GM12874 (cell line): ENCODE data around the gene MAP1LC3A.

Experiments used
- TF ChIP-seq, protein P1 (sequence below): IDR thresholded peaks from 2 replicates; pipeline ENCODE4 v1.5.1; 2011; ENCODE audit warnings: low read depth, mild to moderate bottlenecking, control low read depth, low read length, moderate library complexity; ENCODE audit not compliant: insufficient read depth

The MAP1LC3A gene

DNA sequence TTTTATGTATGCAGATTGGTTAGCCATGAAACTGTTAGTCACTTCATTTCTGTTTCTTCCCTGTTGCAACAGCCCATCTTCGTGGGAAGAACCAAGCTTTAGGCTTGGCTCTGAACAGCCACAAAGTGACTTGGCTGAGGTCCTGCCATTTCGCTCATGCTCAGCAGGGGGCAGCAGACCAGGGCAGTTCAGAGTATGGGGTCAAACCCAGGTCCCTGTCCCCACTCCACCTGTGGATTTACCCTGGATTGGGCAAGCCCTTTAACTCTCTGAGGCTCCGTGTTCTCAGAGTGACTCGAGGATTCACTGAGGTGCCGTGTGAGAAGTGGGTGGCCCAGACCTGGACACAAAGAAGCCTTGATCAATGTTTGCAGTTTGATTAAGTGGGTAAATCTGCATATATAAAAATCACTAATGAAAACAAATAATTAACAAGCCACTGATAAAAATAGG is 19.8 kb upstream of the MAP1LC3A start:
- TF ChIP-seq, protein P1, sequence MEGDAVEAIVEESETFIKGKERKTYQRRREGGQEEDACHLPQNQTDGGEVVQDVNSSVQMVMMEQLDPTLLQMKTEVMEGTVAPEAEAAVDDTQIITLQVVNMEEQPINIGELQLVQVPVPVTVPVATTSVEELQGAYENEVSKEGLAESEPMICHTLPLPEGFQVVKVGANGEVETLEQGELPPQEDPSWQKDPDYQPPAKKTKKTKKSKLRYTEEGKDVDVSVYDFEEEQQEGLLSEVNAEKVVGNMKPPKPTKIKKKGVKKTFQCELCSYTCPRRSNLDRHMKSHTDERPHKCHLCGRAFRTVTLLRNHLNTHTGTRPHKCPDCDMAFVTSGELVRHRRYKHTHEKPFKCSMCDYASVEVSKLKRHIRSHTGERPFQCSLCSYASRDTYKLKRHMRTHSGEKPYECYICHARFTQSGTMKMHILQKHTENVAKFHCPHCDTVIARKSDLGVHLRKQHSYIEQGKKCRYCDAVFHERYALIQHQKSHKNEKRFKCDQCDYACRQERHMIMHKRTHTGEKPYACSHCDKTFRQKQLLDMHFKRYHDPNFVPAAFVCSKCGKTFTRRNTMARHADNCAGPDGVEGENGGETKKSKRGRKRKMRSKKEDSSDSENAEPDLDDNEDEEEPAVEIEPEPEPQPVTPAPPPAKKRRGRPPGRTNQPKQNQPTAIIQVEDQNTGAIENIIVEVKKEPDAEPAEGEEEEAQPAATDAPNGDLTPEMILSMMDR: peak; percentile 92

DNA sequence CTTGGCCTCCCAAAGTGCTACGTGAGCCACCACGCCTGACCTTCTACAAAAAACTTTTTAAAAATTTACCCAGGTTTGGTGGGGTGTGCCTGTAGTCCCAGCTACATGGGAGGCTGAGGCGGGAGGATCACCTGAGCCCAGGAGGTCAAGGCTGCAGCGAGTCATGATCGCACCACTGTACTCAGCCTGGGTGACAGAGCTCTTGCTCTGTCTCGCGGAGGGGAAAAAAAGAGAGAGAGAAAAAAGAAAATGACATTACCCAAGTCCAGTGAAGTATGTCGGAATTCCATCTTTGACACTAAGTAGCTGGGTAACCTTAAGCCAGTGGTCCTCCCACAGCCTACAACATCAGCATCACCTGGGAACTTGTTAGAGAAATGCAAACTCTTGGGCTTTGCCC is 18.8 kb upstream of the MAP1LC3A start:
- TF ChIP-seq, protein P1: no peak

DNA sequence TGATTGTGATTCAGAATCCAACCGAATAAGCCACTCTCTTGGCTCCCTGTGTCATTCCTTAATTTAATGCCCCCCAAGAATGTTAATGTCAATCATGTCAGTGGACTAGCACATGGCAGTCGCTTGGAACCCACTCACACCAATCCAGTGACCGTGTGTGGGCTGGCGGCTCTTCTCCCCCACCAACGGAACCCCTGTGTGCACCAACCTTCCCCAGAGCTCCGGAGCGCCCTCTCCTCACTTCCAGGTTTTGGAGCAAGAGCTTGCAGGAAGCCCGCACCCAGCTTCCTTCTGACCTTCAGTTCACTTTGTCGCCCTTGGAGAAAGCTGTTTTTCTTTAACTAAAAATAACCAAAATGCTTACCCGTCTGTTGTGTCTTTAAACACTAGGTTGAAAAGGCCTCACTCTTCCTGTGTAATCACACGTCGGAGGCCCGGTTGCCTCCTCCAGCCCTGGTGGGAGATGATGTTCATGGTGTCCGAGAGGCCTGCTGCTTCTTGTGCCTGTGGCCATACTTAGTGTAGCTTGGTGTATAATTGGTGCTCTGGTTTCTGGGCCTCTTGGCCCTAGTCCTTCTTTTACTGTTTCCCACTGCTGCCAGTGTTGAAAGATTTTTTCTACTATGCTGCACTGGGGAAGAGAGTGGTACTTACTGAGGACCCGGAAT is 17.8 kb upstream of the MAP1LC3A start:
- TF ChIP-seq, protein P1: no peak

DNA sequence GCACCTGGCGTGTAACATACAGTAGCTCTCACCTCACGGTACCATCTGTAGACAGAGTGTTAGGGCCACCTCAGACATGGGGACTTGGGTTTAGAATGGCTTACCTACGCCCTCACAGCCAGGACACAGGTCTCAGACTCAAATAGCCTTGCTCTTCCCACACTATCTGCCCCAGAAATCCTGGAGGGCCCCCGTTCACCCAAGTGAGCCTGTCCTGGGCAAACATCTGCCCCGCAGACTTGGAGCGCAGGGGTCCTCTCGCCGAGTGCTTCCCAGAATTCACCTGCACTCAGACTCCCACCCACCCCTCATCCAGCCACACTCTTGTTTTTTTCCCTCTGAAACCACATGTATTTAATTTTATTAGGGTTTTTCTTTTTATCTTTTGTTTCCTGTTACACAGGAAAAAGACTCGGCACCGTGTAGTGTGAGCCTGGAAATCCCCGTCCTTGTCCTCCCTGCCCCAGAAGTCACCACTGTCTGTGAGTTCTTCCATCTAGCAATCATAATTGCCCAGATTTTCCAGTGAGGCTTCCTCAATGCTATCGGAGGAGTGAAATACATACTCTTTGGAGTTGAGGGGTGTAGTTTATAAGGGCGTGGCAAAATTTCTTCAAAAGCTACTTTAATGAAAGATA is 17.1 kb upstream of the MAP1LC3A start:
- TF ChIP-seq, protein P1: no peak

DNA sequence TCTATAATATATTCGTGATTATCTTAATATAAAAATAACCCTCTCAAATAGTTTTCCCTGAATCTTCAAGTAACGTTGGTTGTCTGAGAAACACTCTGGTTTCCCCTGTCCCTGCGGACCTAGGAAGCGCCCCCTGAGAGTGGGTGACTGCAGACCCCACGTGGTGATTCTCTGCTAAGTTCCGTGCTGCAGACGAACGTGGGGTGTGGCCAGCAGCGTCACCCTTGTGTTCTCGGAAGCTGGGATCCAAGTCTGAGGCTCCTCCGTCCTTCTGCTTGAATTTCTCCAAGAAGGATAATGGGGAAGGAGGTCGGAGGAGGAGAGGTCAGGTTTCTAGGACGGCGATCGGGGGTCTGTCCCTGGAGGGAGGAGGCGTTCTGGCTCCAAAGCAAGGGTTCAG is 16.6 kb upstream of the MAP1LC3A start:
- TF ChIP-seq, protein P1: no peak

DNA sequence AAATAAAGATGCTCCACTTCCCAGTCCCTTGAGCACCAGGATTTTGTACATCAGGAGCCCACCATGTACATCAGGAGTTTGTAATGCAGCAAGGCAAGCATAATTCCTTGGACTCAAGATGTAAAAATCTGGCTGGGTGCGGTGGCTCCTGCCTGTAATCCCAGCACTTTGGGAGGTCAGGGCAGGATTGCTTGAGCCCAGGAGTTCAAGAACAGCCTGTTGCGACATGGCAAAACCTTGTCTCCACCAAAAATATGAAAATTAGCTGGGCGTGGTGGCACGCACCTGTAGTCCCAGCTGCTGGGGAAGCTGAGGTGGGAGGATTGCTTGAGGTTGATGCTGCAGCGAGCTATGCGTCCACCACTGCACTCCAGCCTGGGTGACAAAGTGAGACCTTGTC is 16.1 kb upstream of the MAP1LC3A start:
- TF ChIP-seq, protein P1: no peak

DNA sequence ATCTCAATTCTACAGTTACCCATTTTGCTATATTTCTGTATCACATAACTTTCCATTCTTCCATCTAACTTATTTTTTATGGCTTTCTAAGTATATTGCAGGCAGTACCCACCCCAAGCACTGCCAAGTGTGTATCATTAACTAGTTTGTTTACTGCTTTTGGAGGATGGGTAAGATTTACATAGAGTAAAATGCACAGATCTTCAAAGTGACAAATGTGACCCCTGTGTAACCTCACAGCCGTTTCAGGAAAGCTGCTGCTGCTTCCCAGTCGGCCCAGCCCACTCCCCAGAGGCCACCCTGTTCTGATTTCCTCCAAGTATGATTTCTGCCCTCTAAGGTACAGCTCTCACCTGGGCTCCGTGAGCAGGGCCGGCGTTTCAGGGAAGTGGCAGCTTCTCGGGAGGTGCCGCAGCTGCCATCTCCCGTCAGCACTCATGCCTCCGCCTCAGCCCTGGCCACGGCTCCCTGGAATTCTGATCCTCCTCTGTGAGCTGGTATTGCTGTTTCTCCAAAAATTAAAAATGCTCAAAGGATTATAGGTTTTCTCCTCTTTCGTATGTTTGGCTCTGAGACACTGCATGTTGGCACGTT is 15.0 kb upstream of the MAP1LC3A start:
- TF ChIP-seq, protein P1: no peak
